ENCODE measurements around the gene MST1.

MST1 gene

DNA sequence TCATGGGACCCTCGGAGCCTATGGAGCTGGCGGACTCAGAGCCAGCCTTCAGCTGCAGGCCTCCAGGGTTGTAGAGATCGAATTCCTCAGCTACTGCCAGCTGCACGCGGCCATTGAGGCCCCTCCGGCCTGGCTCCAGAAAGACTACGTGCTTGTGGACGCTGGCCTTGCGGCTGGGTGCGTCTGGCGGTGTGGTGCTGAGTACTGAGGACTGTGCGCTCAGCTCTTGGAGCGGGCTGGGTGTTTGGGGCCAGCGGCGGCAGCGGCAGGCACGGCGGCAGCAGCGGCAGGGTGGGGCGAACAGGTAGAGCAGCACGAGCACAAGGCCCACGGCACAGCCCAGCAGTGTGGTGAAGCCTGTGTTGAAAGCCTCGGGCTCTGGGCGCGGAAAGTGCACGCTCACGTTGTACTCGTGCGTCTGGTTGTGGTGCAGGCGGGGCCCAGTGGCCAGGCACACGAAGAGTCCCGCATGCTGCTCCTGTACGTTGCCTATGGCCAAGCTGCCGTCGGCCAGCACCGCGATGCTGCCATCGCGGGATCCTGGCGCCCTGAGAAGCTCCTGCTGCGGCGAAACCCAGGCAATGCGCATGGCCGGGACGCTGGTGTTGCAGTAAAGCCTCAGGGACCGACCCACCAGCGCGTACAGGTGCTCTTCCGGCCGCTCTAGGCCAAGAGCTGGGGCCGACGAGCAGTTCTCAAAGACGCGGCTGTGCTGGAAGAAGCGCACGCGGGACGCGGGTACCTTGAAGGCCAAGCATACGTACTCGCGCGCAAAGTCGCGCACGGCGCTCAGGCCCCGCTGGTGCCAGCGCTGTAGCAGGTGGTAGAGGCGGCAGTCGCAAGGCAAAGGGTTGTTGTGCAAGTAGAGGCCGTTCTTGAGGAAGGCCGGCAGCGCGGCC is 28.9 kb upstream of the MST1 start:
- no peak for DNase-seq

DNA sequence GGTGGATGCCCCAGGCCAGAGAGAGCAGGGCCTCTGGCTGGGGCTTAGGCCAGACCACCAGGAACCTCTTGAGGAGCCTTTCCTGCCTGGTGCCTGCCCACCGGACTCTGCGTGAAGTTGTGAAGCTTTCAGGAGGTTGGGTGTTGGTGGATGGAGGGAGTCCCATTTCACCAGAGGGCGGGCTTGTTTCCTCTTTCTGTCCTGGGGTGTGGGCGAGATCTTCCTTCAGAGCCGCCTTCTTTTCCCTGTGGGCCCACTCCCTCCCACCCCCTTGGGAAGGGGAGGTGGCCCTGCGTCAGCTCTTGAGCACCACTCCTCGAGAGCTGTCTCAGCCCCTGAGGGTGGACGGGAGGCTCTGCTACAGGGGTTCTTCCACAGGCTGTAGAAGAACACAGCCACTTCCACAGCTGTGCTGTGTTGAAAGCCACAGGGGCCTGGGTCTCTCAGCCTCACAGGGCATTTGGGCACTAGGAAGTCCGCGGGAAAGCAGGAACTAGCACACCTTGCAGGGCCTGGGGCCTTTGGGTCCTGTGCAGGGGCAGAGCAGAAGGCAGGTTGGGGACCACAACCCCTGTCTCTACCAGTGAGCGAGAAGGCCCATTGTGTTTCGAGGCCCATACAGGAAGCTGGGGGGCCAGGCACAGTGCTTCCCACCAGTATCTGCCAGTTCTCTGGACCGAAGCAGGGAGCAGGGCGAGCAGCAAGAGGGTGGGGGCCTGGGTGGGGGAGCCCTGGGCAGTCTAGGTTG is 28.1 kb upstream of the MST1 start:
- DNase-seq: no peak

DNA sequence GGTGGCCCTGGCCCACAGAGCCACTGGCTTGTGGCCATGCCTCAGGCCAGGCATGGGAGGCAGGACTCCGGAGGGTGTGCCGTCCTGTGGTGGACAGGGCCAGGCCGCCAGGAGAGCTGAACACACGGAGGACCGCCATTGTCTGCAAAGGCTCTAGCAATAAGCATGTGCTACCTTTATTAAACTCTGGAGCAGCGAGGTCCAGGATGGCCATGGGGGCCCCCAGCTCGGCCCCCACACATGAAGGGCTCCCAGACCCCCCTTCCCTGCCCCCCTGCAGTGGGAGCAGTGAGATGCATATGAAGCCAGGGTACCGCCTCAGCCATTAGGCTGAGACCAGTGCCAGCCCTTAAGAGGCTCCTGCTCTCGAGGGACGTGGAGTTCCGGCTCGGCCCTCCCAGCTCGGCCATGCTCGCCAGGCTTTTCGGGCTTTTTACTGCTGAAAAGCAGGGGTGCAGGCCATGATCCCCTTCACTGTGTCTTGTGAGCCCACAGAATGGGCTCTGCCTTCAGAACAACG is 27.5 kb upstream of the MST1 start:
- no peak for DNase-seq

DNA sequence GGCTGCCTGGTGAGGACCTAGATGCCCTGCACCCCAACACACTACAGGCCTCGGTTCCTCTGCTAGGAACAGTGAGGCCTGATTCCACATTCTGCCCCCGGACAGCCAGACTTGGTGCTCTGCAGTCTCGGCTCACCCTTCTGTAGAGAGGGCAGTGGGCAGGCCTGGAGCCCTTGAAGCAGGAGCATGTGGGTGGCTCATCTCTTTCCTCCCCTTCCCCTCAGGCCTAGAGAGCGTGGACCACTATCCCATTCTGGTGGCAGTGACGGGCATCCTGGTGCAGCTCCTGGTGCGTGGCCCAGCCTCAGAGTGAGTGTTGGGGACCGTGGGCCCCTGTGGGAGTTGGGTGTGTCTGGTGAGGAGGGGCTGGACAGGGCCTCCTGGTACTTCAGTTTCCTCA is 26.9 kb upstream of the MST1 start:
- DNase-seq: no peak

DNA sequence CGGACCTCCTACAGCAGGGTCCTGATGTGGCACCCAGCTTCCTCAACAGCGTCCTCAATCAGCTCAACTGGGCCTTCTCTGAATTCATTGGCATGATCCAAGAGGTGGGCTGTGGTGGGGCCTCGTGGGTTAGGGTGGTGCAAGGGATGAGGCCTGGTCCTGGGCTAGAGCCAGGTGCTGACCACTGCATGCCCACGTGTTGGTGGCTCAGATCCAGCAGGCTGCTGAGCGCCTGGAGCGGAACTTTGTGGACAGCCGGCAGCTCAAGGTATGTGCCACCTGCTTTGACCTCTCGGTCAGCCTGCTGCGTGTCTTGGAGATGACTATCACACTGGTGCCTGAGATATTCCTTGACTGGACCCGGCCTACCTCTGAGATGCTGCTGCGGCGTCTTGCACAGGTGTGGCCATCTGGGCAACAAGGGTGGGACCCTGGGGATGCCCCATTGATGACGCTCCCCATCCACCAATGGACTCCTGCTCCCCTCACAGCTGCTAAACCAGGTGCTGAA is 26.4 kb upstream of the MST1 start:
- no peak for DNase-seq

DNA sequence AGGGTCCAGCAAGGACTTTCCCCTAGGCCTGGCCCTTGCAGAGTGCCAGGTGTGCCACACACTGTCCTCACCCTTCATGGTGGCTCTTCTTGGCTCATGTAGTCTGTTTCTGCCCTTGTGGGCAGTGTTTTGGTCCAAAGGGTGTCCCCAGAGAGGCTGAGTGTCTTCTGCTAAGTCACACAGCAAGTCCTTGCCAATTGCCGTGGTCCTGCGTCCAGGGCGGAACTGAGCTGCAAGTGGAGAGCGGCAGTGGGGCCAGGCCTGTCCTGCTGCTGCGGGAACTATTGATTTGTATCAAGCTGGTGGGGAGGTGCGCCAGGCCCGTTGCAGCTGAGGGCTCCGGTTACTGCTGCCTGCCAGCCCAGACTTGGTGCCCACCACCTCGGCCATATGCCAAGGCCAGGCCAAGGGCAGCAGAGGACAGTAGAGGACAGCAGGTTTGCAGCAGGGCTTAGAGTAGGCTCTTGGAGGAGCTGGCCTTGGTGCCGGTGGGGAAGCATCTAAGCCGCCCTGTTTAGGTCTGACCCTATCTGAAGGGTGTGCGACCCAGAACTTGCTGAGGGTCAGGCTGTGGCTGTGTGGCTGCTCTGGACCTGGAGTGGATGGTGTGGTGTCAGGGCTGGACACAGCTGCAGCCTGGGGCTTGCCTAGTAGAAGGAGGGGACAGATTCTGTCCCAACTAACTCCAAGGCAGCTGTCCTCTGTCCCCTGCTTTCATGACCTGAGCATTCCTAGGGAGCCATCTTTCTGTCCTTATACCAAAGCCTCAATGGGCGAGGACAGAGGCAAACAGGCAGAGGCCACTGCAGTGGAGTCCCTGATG is 25.7 kb upstream of the MST1 start:
- DNase-seq: no peak

DNA sequence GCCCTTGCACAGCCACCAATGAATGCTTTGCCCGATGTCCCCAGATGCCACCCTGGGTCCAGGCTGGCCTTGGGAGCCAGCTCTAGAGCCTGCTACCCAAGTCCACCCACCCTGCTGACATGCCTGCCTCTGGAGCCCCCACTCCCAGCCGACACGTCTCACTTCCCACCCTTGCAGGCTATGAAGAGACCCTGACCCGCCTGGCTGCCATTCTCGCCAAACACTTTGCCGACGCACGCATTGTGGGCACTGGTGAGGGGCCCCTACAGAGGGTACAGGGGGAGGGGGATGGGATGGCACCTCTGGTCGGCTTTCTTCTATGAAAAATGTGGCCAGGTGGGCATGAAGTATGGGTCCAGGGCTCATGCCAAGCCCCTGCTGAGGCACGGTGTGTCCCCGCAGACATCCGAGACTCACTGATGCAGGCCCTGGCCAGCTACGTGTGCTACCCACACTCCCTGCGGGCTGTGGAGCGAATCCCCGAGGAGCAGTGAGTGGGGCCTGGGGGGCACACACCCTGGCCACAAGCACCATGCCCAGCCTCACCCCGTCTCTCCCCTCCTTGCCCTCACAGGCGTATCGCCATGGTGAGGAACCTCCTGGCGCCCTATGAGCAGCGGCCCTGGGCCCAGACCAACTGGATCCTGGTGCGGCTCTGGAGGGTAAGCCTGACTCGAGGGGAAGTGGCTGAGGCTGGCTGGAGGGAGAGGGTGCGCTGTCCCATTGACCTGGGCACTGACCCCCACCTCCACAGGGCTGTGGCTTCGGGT is 24.2 kb upstream of the MST1 start:
- DNase-seq: no peak

DNA sequence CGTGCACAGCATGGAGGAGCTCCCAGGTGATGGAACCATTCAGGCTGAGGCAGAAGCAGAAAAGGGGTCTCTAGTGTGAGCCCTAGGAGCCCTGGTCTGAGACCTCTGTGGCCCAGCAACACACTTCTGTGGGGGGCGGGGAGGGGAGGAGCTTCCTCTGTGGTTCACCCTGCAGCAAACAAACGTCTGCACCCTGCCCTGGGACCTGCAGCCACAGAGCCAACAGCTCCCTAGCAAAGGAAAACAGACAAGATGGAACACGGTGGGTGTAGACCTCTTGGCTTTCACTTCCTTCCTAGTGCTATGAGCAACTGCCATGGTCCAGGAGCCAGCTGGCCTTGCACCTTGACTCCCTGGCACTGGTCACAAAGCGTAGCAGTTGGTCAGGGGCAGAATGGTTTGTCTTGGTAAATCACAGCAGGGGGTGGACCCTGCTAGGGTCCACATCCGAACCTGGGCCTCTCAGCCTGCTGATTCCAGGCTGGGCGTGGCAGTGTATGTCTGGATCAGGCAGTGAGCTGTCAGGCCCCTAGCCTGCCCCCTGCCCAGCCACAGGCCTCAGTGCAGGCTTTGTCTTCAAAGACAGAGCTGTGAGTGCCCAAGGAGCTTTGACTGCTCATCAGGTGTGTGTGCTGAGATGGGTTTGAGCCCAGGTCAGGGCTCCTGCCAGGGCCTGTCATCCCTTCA is 23.5 kb upstream of the MST1 start:
- no peak for DNase-seq

DNA sequence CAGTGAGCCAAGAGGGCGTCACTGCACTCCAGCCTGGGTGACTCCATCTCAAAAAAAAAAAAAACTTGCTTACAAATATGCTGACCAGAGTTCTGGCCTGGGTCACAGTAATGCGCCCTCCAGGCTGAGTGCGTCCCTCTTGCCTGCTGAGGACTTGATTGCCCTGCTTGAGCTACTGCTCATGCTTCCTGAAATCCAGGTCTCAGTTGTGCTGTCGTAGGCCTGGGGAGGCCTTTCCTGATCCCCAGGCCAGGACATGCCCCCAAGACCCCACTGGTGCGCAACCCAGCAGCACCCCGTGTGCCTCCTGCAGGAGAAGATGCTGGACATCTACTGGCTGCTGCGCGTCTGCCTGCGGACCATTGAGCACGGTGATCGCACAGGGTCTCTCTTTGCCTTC is 22.9 kb upstream of the MST1 start:
- DNase-seq: no peak

DNA sequence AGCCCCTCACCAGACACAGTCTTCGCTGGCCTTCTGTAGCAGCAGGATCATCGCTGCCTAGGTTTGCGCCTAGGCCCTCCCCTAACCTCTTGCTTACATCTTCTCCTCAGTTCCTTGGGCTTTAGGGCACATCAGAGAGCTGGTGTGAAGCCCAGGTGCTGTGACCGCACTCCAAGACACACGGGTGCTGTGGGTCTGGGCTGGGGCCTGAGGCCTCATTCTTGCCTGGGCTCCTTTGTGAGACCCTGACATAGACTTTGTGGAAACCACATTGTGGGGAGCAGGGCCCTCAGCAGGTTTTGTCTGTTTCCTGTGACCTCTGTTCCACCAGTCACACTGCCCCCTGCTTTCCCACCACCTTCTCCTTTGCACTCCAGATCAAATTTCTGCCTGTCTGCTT is 22.2 kb upstream of the MST1 start:
- DNase-seq: no peak

DNA sequence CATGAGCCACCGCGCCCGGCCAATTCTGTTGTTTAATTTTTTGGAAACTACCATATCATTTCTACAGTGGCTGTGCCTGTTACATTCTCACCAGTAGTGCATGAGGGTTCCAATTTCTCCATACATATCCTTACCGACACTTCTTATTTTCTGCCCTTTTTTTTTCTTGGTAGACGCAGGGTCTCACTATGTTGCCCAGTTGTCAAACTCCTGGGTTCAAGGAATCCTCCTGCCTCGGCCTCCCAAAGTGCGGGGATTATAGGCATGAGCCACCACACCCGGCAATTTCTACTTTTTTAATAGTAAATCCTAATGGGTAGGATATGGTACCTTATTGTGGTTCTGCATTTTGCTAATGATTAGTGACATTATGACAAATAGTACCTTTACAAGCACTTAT is 20.6 kb upstream of the MST1 start:
- no peak for DNase-seq

DNA sequence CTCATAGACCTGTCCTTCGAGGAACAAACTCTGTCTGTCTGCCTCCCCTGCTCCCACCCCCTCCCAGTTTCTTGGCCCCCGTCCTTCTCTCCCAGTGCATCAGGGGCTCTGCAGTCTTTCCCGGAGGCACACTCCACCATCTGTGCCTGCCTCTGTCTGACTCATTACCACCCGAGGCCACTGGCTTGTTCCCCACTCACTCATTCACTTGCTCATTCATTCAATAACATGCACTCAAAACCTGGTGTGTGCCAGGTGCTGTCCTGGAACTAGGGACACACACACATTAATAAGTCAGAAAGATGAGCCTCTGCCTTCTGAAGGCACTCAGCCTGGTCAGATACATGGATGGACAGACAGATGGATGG is 17.8 kb upstream of the MST1 start:
- peak; percentile 64 for DNase-seq

DNA sequence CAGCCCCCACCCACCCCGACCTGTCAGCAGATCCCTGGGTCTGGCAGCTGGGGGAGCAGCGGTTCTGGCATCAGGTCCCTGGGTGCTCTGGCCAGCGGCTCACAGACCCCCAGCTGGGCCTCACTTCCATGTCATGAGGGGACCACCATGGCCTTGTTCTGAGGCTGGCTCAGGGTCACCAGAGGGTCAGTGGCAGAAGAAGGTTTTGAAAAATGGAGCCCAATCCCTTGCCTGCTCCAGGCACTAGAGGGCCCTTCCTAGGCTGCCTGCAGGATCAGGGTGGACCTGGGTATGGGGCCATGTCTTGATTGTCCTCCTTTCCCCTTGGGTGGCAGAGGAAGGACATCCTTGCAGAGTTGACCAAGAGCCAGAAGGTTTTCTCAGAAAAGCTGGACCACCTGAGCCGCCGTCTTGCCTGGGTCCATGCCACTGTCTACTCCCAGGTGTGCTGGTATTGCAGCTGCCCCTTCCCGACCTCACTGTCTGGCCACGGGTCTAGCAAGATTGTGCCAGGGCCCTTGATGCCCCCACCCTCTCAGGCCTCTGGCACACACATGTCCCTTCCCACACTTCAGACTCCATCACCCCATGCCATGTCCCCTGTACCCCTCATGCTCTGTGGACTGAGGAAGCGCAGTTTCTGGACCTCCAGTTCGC is 17.3 kb upstream of the MST1 start:
- no peak for DNase-seq

DNA sequence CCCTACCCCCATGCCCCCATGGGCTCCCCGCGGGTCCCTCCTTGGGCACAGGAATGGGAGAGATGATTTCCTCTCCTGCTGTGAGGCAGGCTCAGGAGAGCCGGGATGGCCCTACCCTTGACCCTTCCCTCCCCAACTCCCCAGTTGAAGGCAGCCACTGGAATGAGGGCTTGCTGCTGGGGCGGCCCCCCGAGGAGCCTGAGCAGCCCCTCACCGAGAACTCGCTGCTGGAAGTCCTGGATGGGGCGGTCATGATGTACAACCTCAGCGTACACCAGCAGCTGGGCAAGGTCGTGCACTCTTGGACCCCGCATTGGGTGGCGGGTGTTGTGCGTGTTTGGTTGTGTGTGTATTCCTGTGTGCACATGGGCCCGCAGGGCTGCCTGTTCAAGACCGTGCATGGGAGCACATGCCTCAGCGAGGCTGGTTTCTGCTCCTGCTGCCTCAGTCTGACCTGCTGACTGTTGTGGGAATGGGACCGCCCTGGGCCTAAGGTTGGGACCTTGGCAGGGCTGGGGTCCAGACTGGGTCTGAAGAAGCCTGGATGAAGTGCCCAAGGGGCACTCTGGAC is 16.2 kb upstream of the MST1 start:
- DNase-seq: no peak

DNA sequence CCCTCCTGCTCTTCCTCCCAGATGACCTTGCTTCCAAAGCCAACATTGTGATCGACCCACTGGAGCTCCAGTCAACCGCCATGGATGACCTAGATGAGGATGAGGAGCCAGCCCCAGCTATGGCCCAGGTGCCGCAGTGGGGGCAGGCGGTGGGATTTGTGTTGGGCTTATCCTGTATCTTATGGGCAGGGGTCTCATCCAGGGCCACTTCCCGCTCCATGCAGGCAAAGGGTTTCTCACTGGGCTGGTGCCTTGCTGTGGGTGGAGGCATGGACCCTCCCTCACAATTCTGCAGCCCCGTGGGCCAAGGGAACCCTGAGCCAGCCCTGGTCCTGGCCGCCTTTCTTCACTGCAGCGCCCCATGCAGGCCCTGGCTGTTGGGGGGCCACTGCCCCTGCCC is 15.4 kb upstream of the MST1 start:
- no peak for DNase-seq

DNA sequence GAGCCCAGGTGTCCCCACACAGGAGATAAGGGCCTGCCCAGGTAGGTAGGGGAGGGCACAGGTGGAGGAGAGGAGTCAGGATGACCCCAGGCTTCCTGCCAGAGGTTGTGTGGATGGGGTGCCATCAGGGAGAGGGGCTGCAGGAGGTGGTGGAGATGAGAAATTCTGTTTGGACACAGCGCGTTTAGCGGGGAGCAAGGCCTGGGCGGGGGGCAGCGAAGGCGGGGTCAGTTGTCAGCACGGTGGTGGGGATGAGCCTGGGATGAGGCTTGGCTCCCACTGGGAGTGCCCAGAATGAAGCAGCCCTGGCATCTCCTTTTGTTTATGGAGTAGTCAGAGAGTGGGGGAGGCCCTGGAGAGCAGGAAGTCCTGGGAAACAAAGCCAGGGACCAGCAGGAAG is 14.7 kb upstream of the MST1 start:
- no peak for DNase-seq

DNA sequence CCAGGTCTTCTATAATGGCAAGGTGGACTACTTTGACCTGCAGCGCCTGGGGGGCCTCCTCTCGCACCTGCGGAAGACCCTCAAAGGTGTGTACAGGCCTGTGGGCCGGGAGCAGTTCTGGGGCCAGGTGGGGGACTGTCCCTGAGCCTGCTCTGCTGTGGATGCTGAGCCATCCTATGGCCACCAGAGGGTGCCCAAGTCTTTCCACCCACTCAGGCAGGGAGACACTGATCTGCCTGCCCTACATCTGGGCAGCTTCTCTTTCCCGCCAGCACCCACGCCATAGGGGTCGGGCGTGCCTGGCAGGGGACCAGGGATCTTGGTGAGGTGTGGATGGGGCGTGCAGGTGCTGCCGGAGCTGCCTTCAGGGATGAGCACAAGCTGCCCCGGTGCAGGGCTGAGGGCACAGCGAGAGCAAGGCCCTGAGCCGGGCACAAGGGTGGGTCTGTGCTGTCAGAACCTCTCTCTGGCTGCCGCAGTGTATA is 14.2 kb upstream of the MST1 start:
- DNase-seq: peak; percentile 70

DNA sequence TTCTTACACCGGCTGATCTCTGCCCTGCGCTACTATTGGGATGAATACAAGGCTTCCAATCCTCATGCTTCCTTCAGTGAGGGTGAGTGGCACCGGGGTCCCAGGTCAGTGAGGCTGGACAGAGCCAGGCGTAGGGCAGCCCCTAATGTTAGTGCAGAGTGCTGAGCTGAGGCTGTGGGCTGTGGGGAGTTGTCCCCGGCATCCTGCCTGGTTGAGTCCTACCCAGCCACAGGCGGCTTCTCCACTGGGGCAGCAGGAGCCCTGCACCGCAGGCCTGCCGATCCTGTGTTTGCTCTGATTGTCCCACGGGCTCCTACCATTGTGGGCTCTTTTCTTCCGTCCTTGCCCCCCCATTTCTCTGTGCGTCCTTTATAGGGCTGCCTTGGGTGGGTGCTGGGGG is 13.4 kb upstream of the MST1 start:
- no peak for DNase-seq

DNA sequence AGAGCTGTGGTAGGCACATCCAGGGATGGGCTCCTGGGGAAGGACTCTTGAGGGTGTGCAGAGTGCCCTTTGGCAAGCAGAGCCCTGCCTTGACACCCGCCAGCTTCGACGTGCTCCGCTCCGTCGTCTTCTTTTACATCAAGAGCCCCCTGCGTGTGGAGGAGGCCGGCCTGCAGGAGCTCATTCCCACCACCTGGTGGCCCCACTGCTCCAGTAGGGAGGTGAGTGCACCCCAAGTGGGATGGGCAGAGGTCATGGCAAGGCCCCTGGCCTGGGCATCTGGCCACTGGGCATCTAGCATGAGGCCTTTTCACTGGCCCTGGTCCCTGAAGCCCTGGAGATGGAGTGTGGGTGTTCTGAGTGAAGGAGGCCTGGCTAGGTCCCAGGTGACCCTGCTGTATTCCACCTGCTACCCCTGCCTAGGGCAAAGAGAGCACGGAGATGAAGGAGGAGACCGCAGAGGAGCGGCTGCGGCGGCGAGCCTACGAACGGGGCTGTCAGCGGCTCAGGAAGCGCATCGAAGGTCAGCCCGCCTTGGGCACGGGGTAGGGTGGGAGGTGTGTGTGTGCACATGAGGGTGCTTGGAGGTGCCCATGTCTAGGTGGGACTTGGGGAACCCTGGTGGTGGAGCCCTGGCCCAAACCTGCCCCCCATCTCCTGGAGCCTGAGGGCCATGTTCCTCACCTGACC is 12.3 kb upstream of the MST1 start:
- DNase-seq: no peak
